BLaER1 (cell line): ENCODE measurements around the gene VARS1.

Experiments used
- H3K27ac ChIP-seq: shearing (Covaris generic); formaldehyde crosslinking; 2 replicates; pipeline ENCODE4 v1.8.1; 2022
- H3K27me3 ChIP-seq: shearing (Covaris generic); formaldehyde crosslinking; 2 replicates; pipeline ENCODE4 v1.8.1; 2022
- H3K36me3 ChIP-seq: shearing (Covaris generic); formaldehyde crosslinking; 2 replicates; pipeline ENCODE4 v1.8.1; 2022
- H3K4me1 ChIP-seq: shearing (Covaris generic); formaldehyde crosslinking; 2 replicates; pipeline ENCODE4 v1.8.1; 2022
- H3K4me2 ChIP-seq: shearing (Covaris generic); formaldehyde crosslinking; 2 replicates; pipeline ENCODE4 v1.8.1; 2022
- H3K4me3 ChIP-seq: shearing (Covaris generic); formaldehyde crosslinking; 2 replicates; pipeline ENCODE4 v1.8.1; 2022
- H3K9ac ChIP-seq: shearing (Covaris generic); formaldehyde crosslinking; 2 replicates; pipeline ENCODE4 v1.8.1; 2022
- H3K9me3 ChIP-seq: shearing (Covaris generic); formaldehyde crosslinking; 2 replicates; pipeline ENCODE4 v1.8.1; 2022
- H4K20me1 ChIP-seq: shearing (Covaris generic); formaldehyde crosslinking; 2 replicates; pipeline ENCODE4 v1.8.1; 2022
- Cebpa-rat ChIP-seq: shearing (Covaris generic); IDR thresholded peaks from 2 replicates; pipeline ENCODE4 v1.8.1; 2022

VARS1 gene

GRCh38 chr6:31775633-31776484, 19.7 kb downstream of the VARS1 start:
- no peak for TF ChIP-seq Cebpa-rat
- peaks cover 58% of the 10 kb centered on the region for H3K4me1 ChIP-seq
- H3K9ac ChIP-seq = no peak overlapping the region
- no peaks in the 10 kb centered on the region for H3K27me3 ChIP-seq
- H3K27ac ChIP-seq = no peak overlapping the region
- no peak overlapping the region for H3K4me3 ChIP-seq
- no peaks in the 10 kb centered on the region for H3K9me3 ChIP-seq
- 0 out of 2 replicates have a peak overlapping the region, but pooled peaks have one; percentile 61 for H3K4me2 ChIP-seq
- peaks cover 35% of the 10 kb centered on the region for H3K36me3 ChIP-seq
- no peaks in the 10 kb centered on the region; the same call in 1 of the 2 replicates for H4K20me1 ChIP-seq

DNA sequence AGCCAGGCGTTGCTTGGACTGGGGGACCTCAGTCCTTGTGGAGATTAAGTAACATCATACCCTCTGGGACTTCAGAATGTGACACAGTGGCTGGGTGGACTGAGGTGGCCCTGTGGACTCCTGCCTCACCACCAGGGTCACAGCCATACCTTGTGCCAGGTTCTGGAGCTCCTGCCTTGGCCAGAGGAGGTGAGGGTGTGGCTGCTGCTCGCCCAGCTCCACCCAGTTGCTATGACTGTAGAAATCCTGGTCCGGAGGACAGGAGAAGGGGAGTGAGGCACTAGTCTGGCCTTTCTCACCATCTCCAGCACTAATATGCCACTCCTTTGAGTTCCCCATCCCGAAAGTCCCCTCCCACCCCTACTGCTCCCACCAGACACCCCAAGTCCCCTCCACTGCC, 20.4 kb downstream of the VARS1 start:
- peaks cover 28% of the 10 kb centered on the region for H3K36me3 ChIP-seq
- H3K27me3 ChIP-seq = no peaks in the 10 kb centered on the region
- H3K4me1 ChIP-seq = peaks cover 58% of the 10 kb centered on the region
- TF ChIP-seq Cebpa-rat = no peak
- H4K20me1 ChIP-seq = no peaks in the 10 kb centered on the region; the same call in 1 of the 2 replicates
- H3K9me3 ChIP-seq = no peaks in the 10 kb centered on the region
- H3K4me3 ChIP-seq = no peak overlapping the region
- H3K9ac ChIP-seq = no peak overlapping the region
- peak overlapping the region; percentile 44; the same call in 1 of the 2 replicates for H3K27ac ChIP-seq
- H3K4me2 ChIP-seq = peak overlapping the region; percentile 61

- no peak for TF ChIP-seq Cebpa-rat
- Histone ChIP-seq H3K4me2 (peak overlapping the region; percentile 49), H3K36me3 (no peaks in the 10 kb centered on the region), H3K9me3 (no peaks in the 10 kb centered on the region), H3K4me1 (peaks cover 44% of the 10 kb centered on the region), H3K27me3 (no peaks in the 10 kb centered on the region), H3K4me3 (no peak overlapping the region), H3K9ac (no peak overlapping the region), H3K27ac (no peak overlapping the region), H4K20me1 (no peaks in the 10 kb centered on the region)
Measured at GRCh38 chr6:31771992-31772358, 23.6 kb downstream of the VARS1 start.

DNA sequence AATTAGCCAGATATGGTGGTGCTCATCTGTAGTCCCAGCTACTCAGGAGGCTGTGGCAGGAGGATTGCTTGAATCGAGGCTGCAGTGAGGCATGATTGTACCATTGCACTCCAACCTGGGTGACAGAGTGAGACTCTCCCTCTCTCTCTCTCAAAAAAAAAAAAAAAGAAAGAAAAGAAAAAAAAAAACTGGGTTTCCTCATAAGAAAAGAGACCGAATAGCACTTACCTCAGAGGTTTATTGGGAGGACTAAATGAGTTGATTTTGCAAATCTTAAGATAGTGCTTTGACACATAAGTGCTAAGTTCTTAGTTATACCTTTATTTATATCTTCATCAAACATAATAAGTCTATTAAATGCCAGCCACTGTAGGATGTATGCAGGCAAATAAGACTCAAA, 24.7 kb downstream of the VARS1 start:
- H3K4me2 ChIP-seq = no peak overlapping the region

DNA sequence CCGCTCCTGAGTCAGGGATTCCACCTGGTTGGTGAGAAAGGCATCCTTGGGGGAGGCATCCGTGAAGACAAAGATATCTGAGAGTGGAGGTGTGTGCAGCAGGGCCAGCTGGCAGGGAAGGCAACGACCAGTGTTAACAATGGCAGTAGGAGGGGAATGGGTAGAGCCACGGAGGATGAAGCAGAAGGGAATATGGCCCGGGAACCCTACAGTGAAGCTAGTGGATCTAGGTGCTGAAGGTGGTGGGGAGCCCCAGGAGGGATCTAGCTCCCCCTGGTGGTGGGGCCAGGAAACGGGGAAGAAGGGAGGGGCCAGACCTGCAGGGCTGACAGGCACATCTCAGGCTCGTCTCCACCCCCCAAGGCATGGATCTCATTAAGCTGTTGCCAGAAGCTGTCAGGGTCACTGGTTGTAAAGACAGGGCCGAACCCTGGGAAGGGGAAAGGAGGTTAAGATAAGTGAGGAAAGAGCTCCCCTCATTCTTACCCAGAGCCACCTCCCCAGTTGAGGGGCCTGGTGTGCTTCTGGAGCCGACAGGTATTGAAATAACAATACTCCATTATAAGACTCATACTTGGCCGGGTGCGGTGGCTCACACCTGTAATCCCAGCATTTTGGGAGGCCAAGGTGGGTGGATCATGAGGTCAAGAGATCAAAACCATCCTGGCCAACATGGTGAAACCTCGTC, 25.7 kb downstream of the VARS1 start:
- H4K20me1 ChIP-seq = no peaks in the 10 kb centered on the region
- no peak overlapping the region for H3K27ac ChIP-seq
- no peak for TF ChIP-seq Cebpa-rat
- H3K27me3 ChIP-seq = no peaks in the 10 kb centered on the region
- H3K4me2 ChIP-seq = no peak overlapping the region
- H3K4me1 ChIP-seq = peaks cover 24% of the 10 kb centered on the region
- H3K4me3 ChIP-seq = no peak overlapping the region
- H3K9ac ChIP-seq = no peak overlapping the region
- no peaks in the 10 kb centered on the region for H3K9me3 ChIP-seq
- H3K36me3 ChIP-seq = peaks cover 12% of the 10 kb centered on the region; the same call in 1 of the 2 replicates

More for the DNA sequence above, 24.7 kb downstream of the VARS1 start:
- H3K9me3 ChIP-seq = no peaks in the 10 kb centered on the region
- H3K27me3 ChIP-seq = no peaks in the 10 kb centered on the region
- peaks cover 34% of the 10 kb centered on the region for H3K4me1 ChIP-seq
- H3K9ac ChIP-seq = no peak overlapping the region
- H3K27ac ChIP-seq = no peak overlapping the region
- no peak for TF ChIP-seq Cebpa-rat
- no peak overlapping the region for H3K4me3 ChIP-seq
- H3K36me3 ChIP-seq = 0 out of 2 replicates have a peak, but pooled peaks cover 5% of the 10 kb centered on the region
- H4K20me1 ChIP-seq = no peaks in the 10 kb centered on the region

DNA sequence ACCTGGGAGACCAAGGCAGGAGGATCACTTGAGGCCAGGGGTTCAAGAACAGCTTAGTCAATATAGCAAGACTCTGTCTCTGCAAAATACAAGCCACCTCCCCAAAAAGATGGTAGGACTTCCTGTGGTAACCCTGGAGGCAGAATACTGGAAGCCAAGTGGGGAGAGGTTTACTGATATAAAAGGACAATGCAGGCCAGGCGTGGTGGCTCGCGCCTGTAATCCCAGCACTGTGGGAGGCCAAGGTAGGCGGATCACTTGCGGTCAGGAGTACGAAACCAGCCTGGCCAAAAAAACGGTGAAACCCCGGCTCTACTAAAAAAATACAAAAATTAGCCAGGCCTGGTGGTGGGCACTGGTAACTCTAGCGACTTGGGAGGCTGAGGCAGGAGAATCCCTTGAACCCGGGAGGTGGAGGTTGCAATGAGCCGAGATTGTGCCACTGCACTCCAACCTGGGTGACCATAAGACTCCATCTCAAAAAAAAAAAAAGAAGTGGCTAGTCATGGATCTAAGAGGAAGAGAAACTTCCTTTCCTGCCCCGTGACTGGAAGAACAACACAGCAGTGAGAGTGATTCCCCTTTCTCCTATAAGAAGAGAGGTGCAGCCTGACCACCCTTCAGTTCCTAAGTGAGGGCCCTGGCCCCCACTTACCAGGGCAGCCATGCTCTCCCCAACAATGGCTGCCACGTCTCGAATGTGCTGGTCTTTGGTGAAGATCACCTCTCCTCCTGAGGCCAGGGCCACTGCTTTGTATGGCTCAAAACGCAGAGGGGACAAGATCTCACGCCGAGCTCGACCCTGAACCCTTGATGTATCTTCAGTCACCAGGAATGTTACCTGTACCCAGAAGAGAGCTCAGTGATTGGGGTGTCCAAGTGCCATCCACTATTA, 26.9 kb downstream of the VARS1 start:
- TF ChIP-seq Cebpa-rat = no peak

DNA sequence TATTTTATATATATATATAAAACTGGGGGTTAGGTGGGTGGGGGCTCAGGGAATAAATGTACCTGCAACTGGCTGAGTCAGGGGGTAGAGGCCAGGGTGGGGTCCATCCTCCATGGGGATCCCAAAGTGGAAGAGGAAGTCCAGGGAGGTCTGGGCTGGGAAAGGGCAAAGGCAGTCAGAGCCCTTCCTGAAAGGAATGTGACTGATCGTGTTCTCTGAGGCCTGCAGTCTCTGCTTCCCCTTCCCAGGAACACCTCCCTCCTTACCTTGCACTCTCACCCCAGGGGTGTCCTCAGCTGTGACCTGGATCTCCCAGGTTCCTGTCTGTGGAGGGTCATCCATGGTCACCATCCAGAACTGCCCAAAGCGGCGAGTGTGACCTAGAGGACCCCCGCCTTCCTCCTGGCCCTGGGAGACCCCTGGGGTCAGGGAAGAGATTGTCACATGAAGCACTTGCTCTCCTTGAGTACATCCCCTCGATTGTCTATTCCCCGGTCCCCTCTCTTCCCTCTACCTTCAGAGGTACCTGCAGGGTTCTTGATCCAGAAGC, 28.4 kb downstream of the VARS1 start:
- Histone ChIP-seq H4K20me1 (no peaks in the 10 kb centered on the region), H3K27ac (no peak overlapping the region), H3K4me2 (no peak overlapping the region), H3K4me3 (no peak overlapping the region), H3K9ac (no peak overlapping the region), H3K9me3 (no peaks in the 10 kb centered on the region), H3K36me3 (peaks cover 39% of the 10 kb centered on the region), H3K27me3 (no peaks in the 10 kb centered on the region), H3K4me1 (peaks cover 19% of the 10 kb centered on the region)
- no peak for TF ChIP-seq Cebpa-rat

More for the DNA sequence above, 26.9 kb downstream of the VARS1 start:
- Histone ChIP-seq H3K27ac (no peak overlapping the region), H3K4me1 (peaks cover 14% of the 10 kb centered on the region), H3K36me3 (peaks cover 24% of the 10 kb centered on the region), H3K4me3 (no peak overlapping the region), H4K20me1 (no peaks in the 10 kb centered on the region), H3K4me2 (no peak overlapping the region), H3K9ac (no peak overlapping the region), H3K27me3 (no peaks in the 10 kb centered on the region), H3K9me3 (no peaks in the 10 kb centered on the region)

DNA sequence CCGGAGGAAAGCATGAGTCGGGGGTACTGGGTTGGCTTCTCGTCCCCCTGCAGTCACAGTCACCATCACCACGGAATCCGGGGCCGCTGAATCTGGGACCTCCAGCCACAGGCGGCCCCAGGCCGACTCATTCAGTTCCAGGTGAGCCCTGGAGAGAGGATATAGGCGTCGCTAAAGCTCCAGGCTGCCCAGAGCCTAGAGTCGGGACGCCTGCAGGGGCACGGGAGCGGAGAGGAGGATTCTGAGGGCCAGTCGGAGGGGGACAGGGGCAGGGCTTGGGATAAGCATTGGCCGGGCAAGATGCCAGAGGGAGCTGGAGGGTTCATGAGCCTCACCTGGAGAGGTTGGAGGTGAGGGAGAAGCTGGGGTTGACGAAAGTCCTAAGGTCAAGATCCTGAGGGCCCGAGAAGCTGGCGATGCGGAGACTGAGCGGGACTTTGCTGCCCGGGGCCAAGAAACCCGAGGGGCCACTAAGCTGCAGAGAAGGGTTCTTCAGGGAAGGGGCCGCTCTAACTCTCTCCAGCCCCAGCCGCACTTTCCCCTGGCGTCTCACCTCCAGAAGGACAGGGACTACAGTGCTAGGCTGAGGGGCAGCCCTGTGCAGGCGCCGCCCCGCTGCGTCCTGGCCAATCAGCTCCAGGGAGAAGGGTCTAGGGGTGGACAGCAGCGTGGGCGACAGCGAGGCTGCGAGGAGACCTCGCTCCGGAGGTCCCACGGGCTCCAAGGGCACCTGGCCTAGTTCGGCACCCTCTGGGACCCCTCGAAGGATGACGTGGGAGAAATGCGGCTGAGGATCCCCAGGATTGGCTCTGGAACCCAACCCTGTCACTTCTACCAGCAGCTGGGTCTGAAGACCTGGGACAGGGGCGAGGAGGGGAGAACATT, 29.4 kb downstream of the VARS1 start:
- Histone ChIP-seq H3K9ac (no peak overlapping the region), H3K27ac (no peak overlapping the region), H3K36me3 (peaks cover 49% of the 10 kb centered on the region), H3K4me2 (no peak overlapping the region), H3K4me3 (no peak overlapping the region), H4K20me1 (no peaks in the 10 kb centered on the region), H3K9me3 (no peaks in the 10 kb centered on the region), H3K27me3 (no peaks in the 10 kb centered on the region), H3K4me1 (peaks cover 22% of the 10 kb centered on the region)
- no peak for TF ChIP-seq Cebpa-rat
